HUES64 (cell line): ENCODE measurements around the gene NCR1.
A peak's percentile ranks its signal among the peaks of the same experiment; 100 is the strongest.
"Not testable (repeated sequence)": the region's sequence is repeated elsewhere in the genome, so short reads cannot be mapped to it uniquely, and the experiment has no call there.

ENCODE experiments used
- H3K27ac ChIP-seq: 2 replicates; pipeline ENCODE4 v1.7.0; 2013; ENCODE audit warnings: low read depth, low read length, inconsistent platforms
- H3K27me3 ChIP-seq: 2 replicates; pipeline ENCODE4 v1.6.1; 2013; ENCODE audit warnings: mild to moderate bottlenecking, low read length; ENCODE audit not compliant: insufficient read depth
- H3K36me3 ChIP-seq: 2 replicates; pipeline ENCODE4 v1.6.1; 2013; ENCODE audit warnings: mild to moderate bottlenecking, low read length; ENCODE audit not compliant: insufficient read depth
- H3K4me1 ChIP-seq: 2 replicates; pipeline ENCODE4 v1.6.1; 2013; ENCODE audit warnings: mild to moderate bottlenecking, low read length, moderate library complexity; ENCODE audit not compliant: insufficient read depth
- H3K4me3 ChIP-seq: 2 replicates; pipeline ENCODE4 v1.5.1; 2013; ENCODE audit warnings: mild to moderate bottlenecking, low read length, moderate library complexity
- H3K9ac ChIP-seq: 2 replicates; pipeline ENCODE4 v1.6.1; 2013; ENCODE audit warnings: mild to moderate bottlenecking, low read depth, low read length
- H3K9me3 ChIP-seq: 2 replicates; pipeline ENCODE4 v1.6.1; 2013; ENCODE audit warnings: low read depth, low read length; ENCODE audit not compliant: insufficient read depth
- WGBS: fragments of 150-250, 120-280 bp; methylation state at CpG from one replicate; pipeline ENCODE4 v1.1.7; 2013; ENCODE audit warnings: missing lambda C conversion rate; 5-methylcytosine and 5-hydroxymethylcytosine counted together

The NCR1 gene

DNA sequence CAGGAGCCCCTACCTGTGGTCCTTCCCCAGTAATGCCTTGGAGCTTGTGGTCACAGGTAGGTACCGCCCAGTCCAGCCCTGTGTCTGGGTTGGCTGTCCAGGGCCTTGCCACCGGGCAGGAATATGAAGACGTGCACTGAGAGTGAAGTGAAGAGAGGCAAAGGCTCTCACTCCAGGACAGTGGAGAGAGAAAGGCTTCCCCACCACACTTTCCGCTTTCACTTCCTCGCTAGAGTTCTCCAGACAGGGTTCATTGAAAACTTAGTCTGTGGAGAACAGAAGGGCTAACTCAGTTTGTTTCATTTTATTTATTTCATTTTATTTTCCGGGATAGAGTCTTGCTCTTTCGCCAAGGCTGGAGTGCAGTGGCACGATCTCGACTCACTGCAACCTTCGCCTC, 17.7 kb upstream of the NCR1 start:
- Histone ChIP-seq H3K9me3 (no peaks in the 10 kb centered on the region), H3K36me3 (no peaks in the 10 kb centered on the region), H3K4me1 (peaks cover 2% of the 10 kb centered on the region), H3K27ac (no peak overlapping the region), H3K9ac (no peak overlapping the region), H3K27me3 (no peaks in the 10 kb centered on the region), H3K4me3 (no peak overlapping the region)
- 97% methylated on average over 9 of the region's 10 CpGs for WGBS

DNA sequence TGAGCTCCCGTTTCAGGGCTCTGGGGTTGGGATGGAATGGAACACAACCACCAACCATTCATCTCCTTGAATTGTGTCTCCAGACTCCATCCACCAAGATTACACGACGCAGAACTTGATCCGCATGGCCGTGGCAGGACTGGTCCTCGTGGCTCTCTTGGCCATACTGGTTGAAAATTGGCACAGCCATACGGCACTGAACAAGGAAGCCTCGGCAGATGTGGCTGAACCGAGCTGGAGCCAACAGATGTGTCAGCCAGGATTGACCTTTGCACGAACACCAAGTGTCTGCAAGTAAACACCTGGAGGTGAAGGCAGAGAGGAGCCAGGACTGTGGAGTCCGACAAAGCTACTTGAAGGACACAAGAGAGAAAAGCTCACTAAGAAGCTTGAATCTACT, 16.4 kb upstream of the NCR1 start:
- Histone ChIP-seq H3K27ac (no peak overlapping the region), H3K27me3 (no peaks in the 10 kb centered on the region), H3K4me3 (no peak overlapping the region), H3K9me3 (no peaks in the 10 kb centered on the region), H3K9ac (no peak overlapping the region), H3K36me3 (no peaks in the 10 kb centered on the region), H3K4me1 (peaks cover 4% of the 10 kb centered on the region)
- 97% methylated on average over 11 of the region's 11 CpGs for WGBS

DNA sequence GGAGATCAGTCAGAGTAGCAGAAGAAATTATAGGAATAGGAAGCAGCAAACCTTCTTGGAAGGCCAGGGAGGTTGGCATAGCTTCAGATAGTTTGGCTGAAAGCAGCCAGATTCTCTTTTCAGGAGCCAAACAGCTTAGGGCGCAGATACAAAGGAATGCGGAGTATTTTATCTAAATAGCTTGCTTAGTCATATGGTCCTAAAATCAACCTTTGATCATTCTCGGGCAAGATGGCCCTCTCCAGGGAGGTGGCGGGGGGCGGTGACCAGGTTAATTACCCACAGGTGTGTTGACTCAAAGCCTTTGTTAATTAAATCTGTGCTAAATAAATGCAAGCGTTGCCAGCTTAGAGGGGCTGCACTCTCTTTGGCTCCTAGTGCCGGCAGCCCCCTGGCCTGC, 12.5 kb upstream of the NCR1 start:
- Histone ChIP-seq H3K27me3 (no peaks in the 10 kb centered on the region), H3K4me3 (peak overlapping the region; percentile 32), H3K9ac (peak overlapping the region; percentile 70; the same call in 1 of the 2 replicates), H3K27ac (peak overlapping the region; percentile 94), H3K9me3 (no peaks in the 10 kb centered on the region), H3K4me1 (peaks cover 8% of the 10 kb centered on the region), H3K36me3 (no peaks in the 10 kb centered on the region)
- 30% methylated on average over 7 of the region's 7 CpGs for WGBS

DNA sequence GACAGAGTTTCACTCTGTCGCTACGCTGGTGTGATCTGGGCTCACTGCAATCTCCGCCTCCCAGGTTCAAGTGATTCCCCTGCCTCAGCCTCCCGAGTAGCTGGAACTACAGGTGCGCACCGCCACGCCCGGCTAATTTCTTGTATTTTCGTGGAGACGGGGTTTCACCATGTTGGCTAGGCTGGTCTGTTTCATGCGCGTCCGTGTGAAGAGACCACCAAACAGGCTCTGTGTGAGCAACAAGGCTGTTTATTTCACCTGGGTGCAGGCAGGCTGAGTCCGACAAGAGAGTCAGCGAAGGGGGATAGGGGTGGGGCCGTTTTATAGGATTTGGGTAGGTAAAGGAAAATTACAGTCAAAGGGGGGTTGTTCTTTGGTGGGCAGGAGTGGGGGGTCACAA, 11.8 kb upstream of the NCR1 start:
- H3K9ac ChIP-seq, result peak overlapping the region; percentile 70; the same call in 1 of the 2 replicates
- H3K4me3 ChIP-seq, result peak overlapping the region; percentile 32
- not testable (repeated sequence) for H3K4me1 ChIP-seq, H3K36me3 ChIP-seq, H3K27me3 ChIP-seq, H3K9me3 ChIP-seq
- WGBS, result 77% methylated on average over 16 of the region's 16 CpGs
- peak overlapping the region; percentile 82; the same call in 1 of the 2 replicates for H3K27ac ChIP-seq

DNA sequence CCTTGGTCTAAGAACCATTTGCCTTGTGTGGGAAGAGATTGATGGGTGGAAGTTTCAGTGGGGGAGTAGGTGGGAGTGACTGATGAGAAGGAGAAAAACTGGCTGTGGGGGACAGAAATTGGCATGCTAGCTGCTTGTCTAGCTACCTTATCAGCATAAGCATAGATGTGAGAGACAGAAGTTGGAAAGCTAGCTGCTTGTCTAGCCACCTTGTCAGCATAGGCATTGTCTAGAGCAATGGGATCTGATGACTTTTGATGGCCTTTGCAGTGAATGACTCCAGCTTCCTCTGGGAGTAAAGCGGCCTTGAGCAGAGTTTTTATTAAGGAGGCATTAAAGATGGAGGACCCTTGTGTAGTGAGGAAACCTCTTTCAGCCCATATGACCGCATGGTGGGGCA, 9.9 kb upstream of the NCR1 start:
- H3K4me1 ChIP-seq, result peaks cover 8% of the 10 kb centered on the region
- H3K9me3 ChIP-seq, result no peaks in the 10 kb centered on the region
- no peaks in the 10 kb centered on the region for H3K27me3 ChIP-seq
- H3K4me3 ChIP-seq, result no peak overlapping the region
- no peaks in the 10 kb centered on the region for H3K36me3 ChIP-seq
- 80% methylated on average over 2 of the region's 2 CpGs for WGBS
- no peak overlapping the region for H3K27ac ChIP-seq
- H3K9ac ChIP-seq, result no peak overlapping the region

DNA sequence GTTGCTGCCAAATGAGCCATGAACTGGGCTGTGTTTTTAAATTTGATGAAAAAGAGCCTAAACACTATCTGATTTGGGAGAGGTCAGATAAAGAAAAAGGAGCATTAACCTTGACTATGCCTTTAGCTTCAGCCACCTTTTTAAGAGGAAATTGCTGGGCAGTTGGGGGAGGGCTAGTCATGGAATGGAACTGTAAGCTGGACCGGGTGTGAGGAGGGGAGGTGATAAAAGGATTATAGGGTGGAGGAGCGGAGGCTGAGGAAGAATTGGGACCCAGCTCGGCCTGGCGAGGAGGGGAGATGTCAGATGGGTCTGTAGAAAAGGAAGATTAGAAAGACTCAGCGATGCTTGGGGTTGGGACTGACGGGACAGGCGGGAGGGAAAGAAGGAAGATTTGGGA, 7.3 kb upstream of the NCR1 start:
- H3K4me1 ChIP-seq, H3K36me3 ChIP-seq, H3K9ac ChIP-seq, H3K4me3 ChIP-seq, H3K27me3 ChIP-seq, H3K9me3 ChIP-seq, H3K27ac ChIP-seq: not testable (repeated sequence)
- 84% methylated on average over 7 of the region's 7 CpGs for WGBS

DNA sequence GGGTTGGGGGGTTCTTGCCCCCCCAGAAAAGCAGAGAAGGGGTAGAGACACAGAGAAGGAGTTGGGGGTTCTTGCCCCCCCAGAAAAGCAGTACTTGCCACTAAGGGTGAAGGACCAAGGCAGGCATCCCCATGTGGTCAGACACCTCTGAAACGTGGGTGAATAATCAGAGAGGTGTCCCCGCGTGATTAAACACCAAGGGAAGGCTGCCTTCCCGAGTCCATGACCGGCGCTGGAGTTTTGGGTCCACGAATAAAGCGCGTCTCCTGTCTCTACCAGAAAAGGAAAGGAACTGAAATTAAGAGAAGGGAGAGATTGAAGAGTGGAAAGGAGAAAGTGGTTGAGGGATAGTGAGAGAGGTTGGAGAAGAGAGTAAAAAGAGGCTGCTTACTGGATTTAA, 6.3 kb upstream of the NCR1 start:
- H3K4me1 ChIP-seq, H3K9ac ChIP-seq, H3K4me3 ChIP-seq, H3K36me3 ChIP-seq, H3K27me3 ChIP-seq, H3K9me3 ChIP-seq, H3K27ac ChIP-seq: not testable (repeated sequence)
- WGBS, result 89% methylated on average over 9 of the region's 9 CpGs

DNA sequence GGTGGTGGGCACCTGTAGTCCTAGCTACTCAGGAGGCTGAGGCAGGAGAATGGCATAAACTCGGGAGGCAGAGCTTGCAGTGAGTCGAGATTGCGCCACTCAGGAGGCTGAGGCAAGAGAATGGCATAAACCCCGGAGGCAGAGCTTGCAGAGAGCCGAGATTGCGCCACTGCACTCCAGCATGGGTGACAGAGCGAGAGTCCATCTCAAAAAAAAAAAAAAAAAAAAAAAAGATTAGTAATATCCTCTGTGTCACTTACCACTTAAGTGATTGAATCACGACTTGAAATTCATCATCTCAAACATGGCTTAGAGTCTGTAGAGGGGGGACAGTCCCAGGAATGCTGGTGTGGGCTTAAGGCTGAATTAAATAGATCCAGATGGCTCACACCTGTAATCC, 4.8 kb upstream of the NCR1 start:
- H3K4me3 ChIP-seq, H3K4me1 ChIP-seq, H3K9ac ChIP-seq, H3K36me3 ChIP-seq, H3K27me3 ChIP-seq, H3K27ac ChIP-seq, H3K9me3 ChIP-seq: not testable (repeated sequence)
- WGBS, result 94% methylated on average over 6 of the region's 8 CpGs

DNA sequence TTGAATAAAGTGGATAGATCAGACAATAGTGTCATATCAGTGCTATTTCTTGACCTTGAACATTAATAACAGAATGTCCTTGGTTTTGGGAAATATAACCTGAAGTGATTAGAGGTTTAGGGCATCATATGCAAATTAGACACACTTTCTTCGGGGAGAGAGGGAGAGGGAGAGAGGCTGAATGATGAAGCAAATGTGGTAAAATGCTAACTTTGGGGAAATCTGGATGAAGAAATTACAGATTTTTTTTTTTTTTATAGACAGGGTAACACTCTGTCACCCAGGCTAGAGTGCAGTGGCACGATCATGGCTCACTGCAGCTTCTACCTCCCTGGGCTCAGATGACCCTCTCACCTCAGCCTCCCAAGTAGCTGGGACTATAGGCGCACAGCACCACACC, 3.9 kb upstream of the NCR1 start:
- H3K27ac ChIP-seq, result no peak overlapping the region
- no peaks in the 10 kb centered on the region for H3K27me3 ChIP-seq
- H3K36me3 ChIP-seq, result no peaks in the 10 kb centered on the region
- H3K4me1 ChIP-seq, result peaks cover 14% of the 10 kb centered on the region
- H3K9me3 ChIP-seq, result no peaks in the 10 kb centered on the region
- no peak overlapping the region for H3K4me3 ChIP-seq
- 91% methylated on average over 3 of the region's 3 CpGs for WGBS
- H3K9ac ChIP-seq, result no peak overlapping the region

DNA sequence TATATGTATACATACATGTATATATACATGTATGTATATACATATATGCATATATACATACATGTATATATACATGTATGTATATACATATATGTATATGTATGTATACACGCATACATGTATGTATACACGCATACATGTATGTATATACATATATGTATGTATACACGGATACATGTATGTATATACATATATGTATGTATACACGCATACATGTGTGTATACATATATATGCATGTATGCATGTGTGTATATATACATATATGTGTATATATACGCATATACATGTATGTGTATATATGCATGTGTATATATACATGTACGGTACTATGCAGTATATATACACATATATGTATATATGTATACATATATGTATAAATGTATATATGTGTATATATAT, 2.6 kb upstream of the NCR1 start:
- H3K9me3 ChIP-seq, result no peaks in the 10 kb centered on the region
- peaks cover 14% of the 10 kb centered on the region for H3K4me1 ChIP-seq
- WGBS, result no CpG with 5 or more reads among the region's 6 CpGs
- no peak overlapping the region for H3K9ac ChIP-seq
- H3K27me3 ChIP-seq, result no peaks in the 10 kb centered on the region
- no peak overlapping the region for H3K27ac ChIP-seq
- H3K36me3 ChIP-seq, result no peaks in the 10 kb centered on the region
- no peak overlapping the region for H3K4me3 ChIP-seq

DNA sequence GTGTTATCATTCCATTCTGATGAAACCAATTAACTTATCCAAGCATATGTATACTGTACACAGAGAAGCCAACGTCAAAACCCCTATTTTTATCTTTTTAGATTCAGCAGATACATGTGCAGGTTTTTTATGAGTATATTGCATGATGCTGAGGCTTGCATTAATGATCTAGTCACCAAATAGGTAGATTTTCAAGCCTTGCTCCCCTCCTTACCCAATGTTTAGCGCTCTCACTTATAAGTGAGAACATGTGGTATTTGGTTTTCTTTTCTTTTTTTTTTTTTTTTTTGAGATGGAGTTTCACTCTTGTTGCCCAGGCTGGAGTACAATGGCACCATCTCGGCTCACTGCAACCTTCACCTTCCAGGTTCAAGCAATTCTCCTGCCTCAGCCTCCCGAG, 1.7 kb upstream of the NCR1 start:
- not testable (repeated sequence) for H3K9ac ChIP-seq, H3K27me3 ChIP-seq, H3K36me3 ChIP-seq, H3K9me3 ChIP-seq, H3K4me3 ChIP-seq, H3K27ac ChIP-seq
- 97% methylated on average over 2 of the region's 4 CpGs for WGBS
- H3K4me1 ChIP-seq, result peaks cover 14% of the 10 kb centered on the region

DNA sequence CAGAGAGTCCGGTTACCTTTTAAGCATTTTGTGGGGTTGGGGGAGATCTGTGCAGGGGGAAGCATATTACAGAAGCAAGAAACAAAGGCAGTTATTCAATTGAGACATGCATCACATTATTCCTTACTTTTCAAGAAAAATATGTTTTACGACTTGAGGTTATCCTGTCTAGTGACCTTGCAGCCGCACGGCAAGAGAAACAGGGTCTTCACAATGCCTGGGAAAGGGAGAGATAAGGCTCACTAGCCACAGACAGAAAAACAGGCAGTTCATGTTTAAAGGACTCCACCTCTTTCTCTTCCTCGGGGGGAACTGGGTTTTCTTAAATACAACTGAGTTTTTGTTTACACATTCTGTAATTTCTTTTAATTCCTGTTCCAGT, 536 bp upstream of the NCR1 start:
- no peaks in the 10 kb centered on the region for H3K36me3 ChIP-seq
- no peak overlapping the region for H3K27ac ChIP-seq
- peaks cover 14% of the 10 kb centered on the region for H3K4me1 ChIP-seq
- no peaks in the 10 kb centered on the region for H3K27me3 ChIP-seq
- no peaks in the 10 kb centered on the region for H3K9me3 ChIP-seq
- 86% methylated on average over 5 of the region's 5 CpGs for WGBS
- no peak overlapping the region for H3K9ac ChIP-seq
- H3K4me3 ChIP-seq, result no peak overlapping the region
